Progenitor cell of endocrine pancreas (in vitro differentiated cells): ENCODE data around the gene ZBTB49. TPM values are rescaled to one million over a fixed set of nuclear protein-coding genes. Genes with fewer than 3 reads are reported as not detected.

Source experiments
- DNase-seq: peaks from one replicate; pipeline ENCODE4 v3.0.0; 2021; ENCODE audit warnings: low spot score; ENCODE audit not compliant: unreplicated experiment
- H3K27ac Mint-ChIP-seq: 2 replicates; pipeline ENCODE4 v1.8.0; 2021; ENCODE audit warnings: mild to moderate bottlenecking, moderate library complexity, mixed read lengths
- H3K27me3 Mint-ChIP-seq: 2 replicates; pipeline ENCODE4 v1.8.0; 2021; ENCODE audit warnings: mixed read lengths
- H3K36me3 Mint-ChIP-seq: 2 replicates; pipeline ENCODE4 v1.8.0; 2022; ENCODE audit warnings: mixed read lengths; ENCODE audit not compliant: insufficient read depth
- H3K4me1 Mint-ChIP-seq: 2 replicates; pipeline ENCODE4 v1.8.0; 2021; ENCODE audit warnings: low read depth, mixed read lengths
- H3K4me3 Mint-ChIP-seq: 2 replicates; pipeline ENCODE4 v1.8.0; 2021; ENCODE audit warnings: low read depth, mild to moderate bottlenecking, moderate library complexity, mixed read lengths
- H3K9me3 Mint-ChIP-seq: 2 replicates; pipeline ENCODE4 v1.8.0; 2021; ENCODE audit warnings: low read depth, mixed read lengths
- CTCF ChIP-seq: fragments of 200-600 bp; sonication (generic); IDR thresholded peaks from one replicate; pipeline ENCODE4 v1.5.0; 2021; ENCODE audit warnings: antibody characterized with exemption, mild to moderate bottlenecking; ENCODE audit not compliant: unreplicated experiment
- total RNA-seq: library from RNA; stranded (reverse); gene quantifications from 2 replicates; pipeline ENCODE4 v1.2.1, GENCODE V29; 2021

Gene ZBTB49
- total RNA-seq, 1 donor from 2014 or later: 12.5 TPM

GRCh38 chr4:4260185-4260751 lies 29.8 kb upstream of the ZBTB49 start:
- no peak for DNase-seq
- Mint-ChIP-seq H3K36me3 (no peaks in the 10 kb centered on the region), H3K27ac (peak overlapping the region; percentile 93)

GRCh38 chr4:4267981-4268380 lies 22.1 kb upstream of the ZBTB49 start:
- peaks cover 4% of the 10 kb centered on the region for H3K4me1 Mint-ChIP-seq
- DNase-seq: no peak
- H3K9me3 Mint-ChIP-seq: peaks cover 3% of the 10 kb centered on the region
- no peak overlapping the region for H3K4me3 Mint-ChIP-seq
- no peak for TF ChIP-seq CTCF
- H3K36me3 Mint-ChIP-seq: peaks cover 21% of the 10 kb centered on the region
- H3K27me3 Mint-ChIP-seq: no peaks in the 10 kb centered on the region
- no peak overlapping the region for H3K27ac Mint-ChIP-seq

More at GRCh38 chr4:4260185-4260751, 29.8 kb upstream of the ZBTB49 start:
- Mint-ChIP-seq H3K9me3 (no peaks in the 10 kb centered on the region), H3K4me1 (peaks cover 27% of the 10 kb centered on the region), H3K27me3 (no peaks in the 10 kb centered on the region), H3K4me3 (no peak overlapping the region)
- TF ChIP-seq CTCF: peak; percentile 38

DNA sequence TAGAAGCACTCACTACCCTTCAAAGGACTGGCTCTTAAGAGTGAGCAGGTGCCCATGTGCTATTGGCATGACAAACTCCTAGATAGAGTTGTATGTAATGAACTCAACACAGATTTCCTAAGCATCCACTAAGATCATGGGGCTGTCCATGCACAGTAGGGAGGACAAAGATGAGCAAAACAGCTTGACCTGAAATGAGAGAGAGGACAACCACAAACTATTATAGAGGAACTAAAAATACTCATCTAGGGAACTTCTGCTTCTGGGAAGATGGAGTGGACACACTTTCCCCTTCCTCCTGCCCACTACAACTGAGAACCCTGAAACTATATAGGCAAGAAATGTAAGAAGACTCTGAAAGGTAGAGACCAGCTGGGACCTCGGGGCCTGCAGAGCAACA lies 21.3 kb upstream of the ZBTB49 start:
- Mint-ChIP-seq H3K4me1 (no peaks in the 10 kb centered on the region), H3K36me3 (peaks cover 23% of the 10 kb centered on the region), H3K9me3 (peaks cover 3% of the 10 kb centered on the region), H3K27me3 (no peaks in the 10 kb centered on the region), H3K4me3 (no peak overlapping the region), H3K27ac (no peak overlapping the region)
- TF ChIP-seq CTCF: no peak
- no peak for DNase-seq

GRCh38 chr4:4269331-4269731 lies 20.7 kb upstream of the ZBTB49 start:
- TF ChIP-seq CTCF: no peak
- no peaks in the 10 kb centered on the region for H3K4me1 Mint-ChIP-seq
- no peak overlapping the region for H3K27ac Mint-ChIP-seq
- no peak overlapping the region for H3K4me3 Mint-ChIP-seq
- no peaks in the 10 kb centered on the region for H3K27me3 Mint-ChIP-seq
- peaks cover 3% of the 10 kb centered on the region for H3K9me3 Mint-ChIP-seq
- peaks cover 25% of the 10 kb centered on the region for H3K36me3 Mint-ChIP-seq
- DNase-seq: no peak

GRCh38 chr4:4269856-4270255 lies 20.2 kb upstream of the ZBTB49 start:
- Mint-ChIP-seq H3K36me3 (peaks cover 30% of the 10 kb centered on the region), H3K4me1 (peaks cover 4% of the 10 kb centered on the region), H3K4me3 (no peak overlapping the region), H3K9me3 (peaks cover 3% of the 10 kb centered on the region), H3K27ac (no peak overlapping the region), H3K27me3 (no peaks in the 10 kb centered on the region)
- no peak for DNase-seq
- TF ChIP-seq CTCF: no peak
